ENCODE results near the gene PEX14.

- no peak for TF ChIP-seq POLR2A (IDR thresholded peaks at IDR 0.05)
- TF ChIP-seq, protein P1, sequence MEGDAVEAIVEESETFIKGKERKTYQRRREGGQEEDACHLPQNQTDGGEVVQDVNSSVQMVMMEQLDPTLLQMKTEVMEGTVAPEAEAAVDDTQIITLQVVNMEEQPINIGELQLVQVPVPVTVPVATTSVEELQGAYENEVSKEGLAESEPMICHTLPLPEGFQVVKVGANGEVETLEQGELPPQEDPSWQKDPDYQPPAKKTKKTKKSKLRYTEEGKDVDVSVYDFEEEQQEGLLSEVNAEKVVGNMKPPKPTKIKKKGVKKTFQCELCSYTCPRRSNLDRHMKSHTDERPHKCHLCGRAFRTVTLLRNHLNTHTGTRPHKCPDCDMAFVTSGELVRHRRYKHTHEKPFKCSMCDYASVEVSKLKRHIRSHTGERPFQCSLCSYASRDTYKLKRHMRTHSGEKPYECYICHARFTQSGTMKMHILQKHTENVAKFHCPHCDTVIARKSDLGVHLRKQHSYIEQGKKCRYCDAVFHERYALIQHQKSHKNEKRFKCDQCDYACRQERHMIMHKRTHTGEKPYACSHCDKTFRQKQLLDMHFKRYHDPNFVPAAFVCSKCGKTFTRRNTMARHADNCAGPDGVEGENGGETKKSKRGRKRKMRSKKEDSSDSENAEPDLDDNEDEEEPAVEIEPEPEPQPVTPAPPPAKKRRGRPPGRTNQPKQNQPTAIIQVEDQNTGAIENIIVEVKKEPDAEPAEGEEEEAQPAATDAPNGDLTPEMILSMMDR (IDR thresholded peaks at IDR 0.05) = no peak
Observed at GRCh38 chr1:10617931-10618885, 143.5 kb downstream of the PEX14 start.
